ENCODE measurements around the gene NUP35.

Gene NUP35

DNA sequence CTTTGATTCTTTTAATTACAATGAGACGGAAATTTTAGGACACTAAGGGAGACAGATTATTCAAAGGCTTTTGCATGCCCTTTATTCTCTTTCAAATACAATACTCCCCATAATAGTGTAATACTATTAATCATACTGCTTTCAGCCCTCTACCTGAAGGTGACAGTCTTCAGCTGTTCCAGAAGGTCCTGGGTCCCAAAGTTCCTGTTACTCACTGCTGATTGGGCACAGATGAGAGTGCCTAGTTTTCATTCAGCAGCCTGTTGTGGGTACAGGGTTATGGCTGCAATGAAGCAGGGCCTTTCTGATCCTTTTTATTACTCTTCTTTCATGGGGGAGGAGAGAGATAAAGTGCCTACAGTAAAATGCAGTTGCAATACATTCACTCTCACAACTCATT, 80.2 kb downstream of the NUP35 start:
- CTCF ChIA-PET = no interaction called here
- WGBS (ENCODE audit: insufficient coverage) = no CpG with 5 or more reads among the region's 1 CpG
- POLR2A ChIA-PET = no interaction called here

DNA sequence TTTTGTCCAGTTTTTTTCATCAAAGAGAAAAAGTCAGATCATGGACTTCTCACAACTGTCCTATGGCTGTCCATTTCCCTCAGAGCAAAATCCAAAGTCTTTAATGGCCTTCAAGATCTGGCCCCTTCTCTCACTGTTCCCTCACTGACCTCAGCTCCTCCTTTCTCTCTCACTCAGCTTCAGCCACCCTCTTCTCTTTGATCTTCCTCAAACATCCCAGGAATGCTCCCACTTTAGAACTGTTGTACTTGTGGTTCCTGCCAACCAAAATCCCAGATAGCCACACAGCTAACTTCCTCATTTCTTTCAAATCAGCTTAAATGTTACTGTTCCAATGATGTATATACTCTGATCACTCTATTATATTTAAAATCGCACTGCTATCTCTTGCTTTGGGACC, 82.9 kb downstream of the NUP35 start:
- ChIA-PET CTCF (no interaction called here), POLR2A (no interaction called here)
- no peak overlapping the region for H3K27ac ChIP-seq (ENCODE audit: insufficient read depth in 1 of 2, low read depth in 1 of 2, low read length in 2 of 2, poor library complexity in 1 of 2, severe bottlenecking in 2 of 2)
- no peaks in the 10 kb centered on the region for H3K27me3 ChIP-seq (replicated peaks in 2 of 5; ENCODE audit: control insufficient read depth in 4 of 5, insufficient read depth in 5 of 5, low read length in 4 of 5)
- H3K9me3 ChIP-seq (ENCODE audit: control extremely low read depth in 1 of 5, control insufficient read depth in 4 of 5, insufficient read depth in 2 of 5, low read depth in 1 of 5, low read length in 4 of 5) = peaks cover 0 to 3% (median 0%) of the 10 kb centered on the region in 5 experiments
- WGBS (ENCODE audit: insufficient coverage) = no CpG with 5 or more reads among the region's 1 CpG
- H3K36me3 ChIP-seq (ENCODE audit: control insufficient read depth in 4 of 4, insufficient read depth in 4 of 4, low read length in 3 of 4) = peaks cover 0 to 2% (median 0%) of the 10 kb centered on the region in 4 experiments
- no peaks in the 10 kb centered on the region for H3K4me1 ChIP-seq (ENCODE audit: control extremely low read depth in 1 of 4, control insufficient read depth in 4 of 4, insufficient read depth in 4 of 4, low read length in 3 of 4)
- DNase-seq = peak in 1 of 3 donors; percentile 4
- no peak overlapping the region for H3K4me3 ChIP-seq (ENCODE audit: control insufficient read depth in 1 of 7, extremely low read depth in 1 of 7, insufficient read depth in 4 of 7, low read depth in 2 of 7, low read length in 6 of 7)

More for the DNA sequence above, 80.2 kb downstream of the NUP35 start:
- H3K4me1 ChIP-seq (ENCODE audit: control extremely low read depth in 1 of 4, control insufficient read depth in 4 of 4, insufficient read depth in 4 of 4, low read length in 3 of 4) = no peaks in the 10 kb centered on the region
- H3K36me3 ChIP-seq (ENCODE audit: control insufficient read depth in 4 of 4, insufficient read depth in 4 of 4, low read length in 3 of 4) = peaks cover 0 to 2% (median 0%) of the 10 kb centered on the region in 4 experiments
- no peak for DNase-seq
- H3K27me3 ChIP-seq (replicated peaks in 2 of 5; ENCODE audit: control insufficient read depth in 4 of 5, insufficient read depth in 5 of 5, low read length in 4 of 5) = no peaks in the 10 kb centered on the region
- H3K4me3 ChIP-seq (ENCODE audit: control insufficient read depth in 1 of 7, extremely low read depth in 1 of 7, insufficient read depth in 4 of 7, low read depth in 2 of 7, low read length in 6 of 7) = no peak overlapping the region
- H3K9me3 ChIP-seq (ENCODE audit: control extremely low read depth in 1 of 5, control insufficient read depth in 4 of 5, insufficient read depth in 2 of 5, low read depth in 1 of 5, low read length in 4 of 5) = peaks cover 0 to 1% (median 0%) of the 10 kb centered on the region in 5 experiments
- H3K27ac ChIP-seq (ENCODE audit: insufficient read depth in 1 of 2, low read depth in 1 of 2, low read length in 2 of 2, poor library complexity in 1 of 2, severe bottlenecking in 2 of 2) = no peak overlapping the region

DNA sequence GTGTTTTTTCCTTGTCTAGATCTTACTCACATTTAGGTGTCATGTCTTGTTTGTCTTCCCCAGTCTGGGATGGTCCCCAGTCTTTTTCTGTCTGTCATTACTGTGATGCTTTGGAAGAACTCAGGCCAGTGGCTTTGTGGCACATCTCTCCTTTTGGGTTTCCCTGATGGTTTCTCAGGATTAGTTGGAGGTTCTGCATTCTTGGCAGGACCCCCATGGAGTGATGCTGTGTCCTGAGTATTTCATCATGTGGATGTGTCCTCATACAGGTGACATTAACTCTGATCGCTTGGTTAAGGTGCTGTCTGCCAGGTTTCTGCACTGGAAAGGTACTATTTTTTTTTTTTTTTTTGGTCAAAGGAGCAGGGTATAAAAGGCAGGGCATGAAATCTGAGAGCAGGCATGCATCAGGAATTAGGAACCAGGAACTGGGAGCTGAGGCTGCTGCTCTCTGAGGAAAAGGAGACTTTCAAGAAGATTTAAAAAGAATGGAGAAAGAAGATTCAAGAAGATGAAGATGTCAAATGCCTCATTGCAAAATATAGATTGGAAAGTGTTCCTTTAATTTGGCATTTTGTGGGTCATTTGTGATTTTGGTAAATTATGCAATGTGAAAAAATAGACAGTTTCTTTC, 85.3 kb downstream of the NUP35 start:
- WGBS (ENCODE audit: insufficient coverage) = 100% methylated on average over 1 of the region's 1 CpG
- H3K27ac ChIP-seq (ENCODE audit: insufficient read depth in 1 of 2, low read depth in 1 of 2, low read length in 2 of 2, poor library complexity in 1 of 2, severe bottlenecking in 2 of 2) = no peak overlapping the region
- H3K4me3 ChIP-seq (ENCODE audit: control insufficient read depth in 1 of 7, extremely low read depth in 1 of 7, insufficient read depth in 4 of 7, low read depth in 2 of 7, low read length in 6 of 7) = no peak overlapping the region
- H3K27me3 ChIP-seq (replicated peaks in 2 of 5; ENCODE audit: control insufficient read depth in 4 of 5, insufficient read depth in 5 of 5, low read length in 4 of 5) = no peaks in the 10 kb centered on the region
- ChIA-PET CTCF (no interaction called here), POLR2A (no interaction called here)
- no peaks in the 10 kb centered on the region for H3K4me1 ChIP-seq (ENCODE audit: control extremely low read depth in 1 of 4, control insufficient read depth in 4 of 4, insufficient read depth in 4 of 4, low read length in 3 of 4)
- no peaks in the 10 kb centered on the region for H3K36me3 ChIP-seq (ENCODE audit: control insufficient read depth in 4 of 4, insufficient read depth in 4 of 4, low read length in 3 of 4)
- DNase-seq = no peak
- peaks cover 0 to 3% (median 0%) of the 10 kb centered on the region in 5 experiments for H3K9me3 ChIP-seq (ENCODE audit: control extremely low read depth in 1 of 5, control insufficient read depth in 4 of 5, insufficient read depth in 2 of 5, low read depth in 1 of 5, low read length in 4 of 5)
